IPS-NIHi7 (cell line): Measurements from ENCODE around the gene ZNF45.
"Not testable (repeated sequence)": the region's sequence is repeated elsewhere in the genome, so short reads cannot be mapped to it uniquely, and the experiment has no call there.

Experiments
- DNase-seq: peaks from one replicate; pipeline ENCODE4 v3.0.0; 2012; ENCODE audit warnings: mixed read lengths; ENCODE audit errors: extremely low spot score

Gene ZNF45

DNA sequence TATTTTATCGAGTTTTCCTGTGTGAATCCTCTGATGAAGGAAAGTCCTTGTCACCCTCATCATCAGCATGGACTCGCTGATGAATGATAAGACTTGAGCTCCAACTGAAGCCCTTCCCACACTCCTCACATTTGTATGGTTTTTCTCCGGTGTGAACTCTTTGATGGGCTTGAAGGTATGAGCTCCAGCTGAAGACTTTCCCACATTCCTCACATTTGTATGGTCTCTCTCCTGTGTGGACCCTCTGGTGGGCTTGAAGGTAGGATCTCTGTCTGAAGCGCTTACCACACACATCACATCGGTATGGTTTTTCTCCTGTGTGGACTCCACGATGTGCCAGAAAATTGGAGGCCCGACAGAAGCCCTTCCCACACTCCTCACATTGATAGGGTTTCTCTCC is 21.7 kb downstream of the ZNF45 start:
- no peak for DNase-seq

DNA sequence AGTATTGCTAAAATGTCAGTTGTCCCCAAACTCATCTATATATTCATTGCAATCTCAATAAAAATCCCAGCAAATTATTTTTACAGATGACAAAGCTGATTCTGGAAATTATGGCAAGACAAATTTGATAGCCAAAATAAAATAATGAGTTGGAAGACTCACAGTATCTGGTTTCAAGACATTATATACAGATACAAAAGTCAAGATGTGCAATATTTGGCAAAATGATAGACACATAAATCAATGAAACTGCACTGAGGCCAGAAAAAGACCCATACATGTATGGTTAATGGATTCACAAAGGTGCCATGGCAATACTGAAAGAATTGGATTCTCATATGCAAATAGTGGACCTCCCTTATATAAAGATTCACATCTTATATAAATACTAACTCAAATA is 24.2 kb downstream of the ZNF45 start:
- DNase-seq = no peak

DNA sequence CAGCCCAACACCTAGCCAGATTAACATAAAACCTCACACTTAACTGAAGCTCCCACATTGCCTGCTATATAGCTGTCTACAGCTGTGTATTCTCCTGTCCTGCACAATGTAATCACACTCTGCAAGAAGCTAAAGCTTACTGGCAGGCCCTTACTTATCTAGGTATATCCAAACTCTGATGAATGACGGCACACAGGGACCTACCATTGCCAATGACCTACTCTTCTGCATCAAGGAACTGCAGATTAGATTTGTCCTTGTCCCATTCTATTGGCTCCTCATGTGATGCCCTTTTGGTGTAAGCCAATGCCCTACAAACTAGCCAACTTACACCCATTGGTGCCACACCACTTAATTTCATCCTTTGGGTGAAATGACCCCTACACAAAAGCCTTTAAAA is 26.4 kb downstream of the ZNF45 start:
- no peak for DNase-seq

DNA sequence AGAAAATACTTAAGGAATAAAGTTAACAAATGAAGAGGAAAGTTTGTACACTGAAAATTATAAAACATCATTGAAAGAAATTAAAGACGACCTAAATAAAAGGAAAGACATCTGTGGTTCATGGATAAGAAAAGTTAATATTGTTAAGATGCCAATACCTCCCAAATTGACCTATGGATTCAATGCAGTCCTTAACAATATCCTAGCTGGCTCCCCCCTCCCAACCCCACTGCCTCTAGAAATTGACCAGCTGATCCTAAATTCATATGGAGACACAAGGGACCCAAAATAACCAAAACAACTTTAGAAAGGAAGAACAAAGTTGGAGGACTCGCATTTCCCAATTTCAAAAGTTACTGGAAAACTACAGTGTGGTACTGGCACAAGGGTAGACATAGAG is 28.3 kb downstream of the ZNF45 start:
- no peak for DNase-seq

DNA sequence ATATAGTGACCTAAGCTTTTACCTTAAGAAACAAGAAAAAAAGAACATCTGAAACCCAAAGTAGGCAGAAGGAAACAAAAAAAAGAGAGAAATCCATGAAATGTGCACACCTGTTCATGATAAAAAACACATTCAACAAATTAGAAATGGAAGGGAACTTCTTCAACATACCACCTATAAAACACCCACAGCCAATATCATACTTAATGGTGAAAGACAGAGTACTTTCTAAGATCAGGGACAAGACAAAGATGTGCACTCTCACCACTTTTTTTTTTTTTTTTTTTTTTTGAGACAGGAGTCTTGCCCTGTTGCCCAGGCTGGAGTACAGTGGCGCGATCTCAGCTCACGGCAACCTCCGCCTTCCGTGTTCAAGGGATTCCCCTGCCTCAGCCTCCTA is 29.2 kb downstream of the ZNF45 start:
- DNase-seq = no peak

DNA sequence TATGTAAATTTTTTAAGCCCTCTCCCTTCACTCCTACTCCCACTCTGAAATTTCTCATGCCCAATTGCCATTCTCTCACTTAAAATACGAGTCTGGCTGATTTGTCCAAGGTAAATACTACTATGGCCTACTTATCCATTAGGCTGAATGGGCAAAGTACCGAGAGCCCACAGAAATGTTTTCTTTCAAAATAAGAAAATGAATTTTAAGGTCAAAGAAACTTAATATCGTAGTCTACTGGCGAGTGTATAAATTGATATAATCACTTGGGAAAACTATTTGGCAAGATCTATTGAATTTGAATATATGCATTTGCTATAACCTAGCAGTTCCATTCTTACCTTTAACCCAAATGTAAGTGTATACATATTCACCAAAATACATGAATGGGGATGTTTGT is 32.7 kb downstream of the ZNF45 start:
- no peak for DNase-seq

DNA sequence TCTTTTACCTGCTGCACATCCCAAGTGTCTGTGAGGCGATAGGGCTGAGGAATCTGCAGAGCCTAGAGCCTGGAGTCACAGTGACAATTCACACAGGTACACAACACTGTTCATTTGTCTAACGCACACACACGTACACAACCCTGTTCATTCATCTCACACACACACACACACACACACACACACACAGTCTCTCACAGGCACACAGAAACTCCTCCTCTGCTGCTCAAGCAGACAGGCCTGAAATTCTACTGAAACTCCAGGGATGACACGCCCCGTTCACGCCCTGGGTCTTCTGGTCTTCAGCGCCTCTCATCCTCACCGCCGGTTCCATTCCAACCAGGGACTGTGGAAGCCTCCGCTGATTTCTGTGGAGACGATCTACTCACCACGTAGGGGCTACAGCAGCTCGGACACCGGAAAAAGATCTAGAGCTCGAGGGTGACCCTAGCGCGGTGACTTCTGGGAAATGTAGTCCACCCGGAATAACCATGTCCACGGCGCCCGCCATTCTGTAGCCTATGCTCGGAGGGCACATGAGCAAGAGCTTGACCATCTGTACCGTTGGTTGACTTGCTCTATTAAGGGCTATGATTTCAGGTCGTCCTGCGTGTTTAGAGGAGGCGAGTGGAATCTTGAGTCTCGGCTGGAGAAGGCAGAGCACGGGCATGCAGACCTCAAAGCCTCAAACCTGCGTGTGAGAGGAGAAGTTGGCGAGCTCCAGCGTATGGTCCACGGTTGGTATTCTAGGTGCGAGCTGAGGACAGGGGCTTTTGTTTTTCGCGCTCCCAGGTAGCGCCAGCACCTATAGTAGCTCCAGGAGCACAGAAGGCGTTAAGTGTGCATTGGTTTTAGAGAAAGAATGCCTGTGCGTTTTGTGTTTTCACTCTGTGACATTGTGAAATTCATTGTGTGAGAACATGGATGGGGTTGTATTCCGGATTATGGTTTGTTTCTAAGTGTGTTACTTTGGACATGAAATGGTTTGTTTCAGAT is 33.4 kb downstream of the ZNF45 start:
- peak; percentile 90 for DNase-seq

DNA sequence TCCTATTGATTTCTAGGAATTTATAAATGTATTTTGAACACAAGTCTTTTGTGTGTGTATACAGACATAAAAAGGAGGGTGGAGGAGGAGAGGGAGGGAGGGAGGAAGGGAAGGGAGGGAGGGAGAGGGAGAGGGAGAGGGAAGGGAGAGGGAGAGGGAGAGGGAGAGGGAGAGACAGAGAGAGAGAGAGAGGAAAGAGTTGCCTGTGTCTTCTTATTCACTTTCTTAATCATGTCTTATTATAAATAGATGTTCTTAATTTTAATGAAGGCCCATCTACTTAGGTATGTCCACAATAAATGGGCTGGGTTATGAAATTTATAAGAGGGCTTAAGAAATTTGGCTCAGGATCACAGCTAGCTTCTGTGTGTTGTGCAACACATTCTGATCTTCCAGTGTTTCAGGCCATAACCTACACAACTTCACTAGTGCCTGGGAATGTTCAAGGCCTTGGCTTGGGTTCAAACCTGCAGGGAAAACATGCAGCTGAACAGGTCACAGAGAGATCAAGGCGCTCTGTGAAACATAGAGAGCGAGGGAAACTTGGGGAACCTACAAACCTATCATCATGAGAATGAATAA is 39.3 kb downstream of the ZNF45 start:
- DNase-seq = no peak

DNA sequence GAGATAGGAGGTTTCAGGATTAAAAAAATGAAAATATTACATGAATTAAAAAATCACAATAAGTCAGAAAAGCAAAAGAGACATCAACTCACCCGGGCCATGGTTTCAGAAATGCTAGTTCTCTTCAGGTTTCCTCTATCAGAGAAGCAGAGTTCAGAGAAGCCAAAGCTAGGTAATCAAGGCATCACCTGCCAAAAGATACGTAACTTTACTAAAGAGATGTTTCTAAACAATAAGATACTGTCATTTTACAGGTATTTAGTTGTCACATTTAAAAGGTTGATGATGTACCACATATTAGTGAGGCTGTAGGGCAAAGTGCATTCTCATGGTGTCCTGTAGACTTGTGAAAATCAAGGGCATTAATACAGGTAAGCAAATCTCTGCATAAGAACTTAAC is 51.2 kb downstream of the ZNF45 start, which contains the start of gene ZNF404:
Gene ZNF404, minus strand, starts transcription at position 101 of the 400 bp plus-strand sequence.
- no peak for DNase-seq

DNA sequence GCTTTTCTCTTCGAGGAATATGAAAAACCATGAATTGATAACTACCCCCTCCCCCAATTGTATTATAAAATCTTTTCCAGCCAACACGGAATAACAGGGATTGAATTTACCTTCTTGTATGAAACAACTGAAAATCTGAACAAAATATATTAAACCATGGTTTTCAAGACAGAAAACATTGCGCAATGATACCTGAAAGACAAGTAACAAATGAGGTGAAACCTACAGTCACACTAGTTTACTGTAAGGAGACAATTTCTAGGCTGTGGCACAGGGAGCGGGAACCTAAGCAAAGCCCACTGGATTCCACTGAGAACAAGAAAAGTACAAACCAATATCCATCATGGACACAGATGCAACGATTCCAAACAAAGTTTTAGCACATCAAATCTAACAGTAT is 54.6 kb downstream of the ZNF45 start:
- DNase-seq = no peak

DNA sequence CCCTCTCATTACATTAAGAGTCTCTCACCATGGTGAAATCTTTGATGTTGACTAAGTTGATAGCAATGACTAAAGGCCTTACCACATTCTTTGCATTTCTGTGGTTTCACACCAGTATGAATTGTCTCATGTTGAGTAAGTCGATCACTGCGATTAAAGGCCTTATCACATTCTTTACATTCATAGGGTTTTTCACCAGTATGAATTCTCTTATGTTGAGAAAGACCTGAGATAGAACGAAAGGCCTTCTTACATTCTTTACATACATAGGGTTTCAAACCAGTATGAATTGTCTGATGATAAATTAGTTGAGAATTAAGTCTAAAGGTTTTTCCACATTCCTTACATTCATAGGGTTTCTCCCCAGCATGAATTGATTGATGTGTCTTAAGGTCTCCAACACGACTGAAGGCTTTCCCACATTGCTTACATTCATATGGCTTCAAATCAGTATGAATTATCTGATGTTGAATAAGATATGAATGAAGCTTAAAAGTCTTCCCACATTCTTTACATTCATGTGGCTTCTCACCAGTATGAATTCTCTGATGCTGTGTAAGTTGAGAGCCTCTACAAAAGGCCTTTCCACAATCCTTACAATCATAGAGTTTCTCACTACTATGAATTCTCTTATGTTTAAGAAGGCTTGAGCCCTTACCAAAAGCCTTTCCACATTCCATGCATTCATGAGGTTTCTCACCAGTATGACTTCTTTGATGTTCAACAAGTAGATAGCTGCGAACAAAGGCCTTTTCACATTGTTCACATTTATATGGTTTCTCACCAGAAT is 62.3 kb downstream of the ZNF45 start:
- no peak for DNase-seq

DNA sequence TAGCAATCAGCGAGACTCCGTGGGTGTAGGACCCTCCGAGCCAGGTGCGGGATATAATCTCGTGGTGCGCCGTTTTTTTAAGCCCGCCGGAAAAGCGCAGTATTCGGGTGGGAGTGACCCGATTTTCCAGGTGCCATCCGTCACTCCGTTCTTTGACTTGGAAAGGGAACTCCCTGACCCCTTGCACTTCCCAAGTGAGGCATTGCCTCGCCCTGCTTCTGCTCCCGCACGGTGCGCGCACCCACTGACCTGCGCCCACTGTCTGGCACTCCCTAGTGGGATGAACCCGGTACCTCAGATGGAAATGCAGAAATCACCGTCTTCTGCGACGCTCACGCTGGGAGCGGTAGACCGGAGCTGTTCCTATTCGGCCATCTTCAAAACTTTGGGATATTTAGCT is 68.2 kb downstream of the ZNF45 start:
- not testable (repeated sequence) for DNase-seq
